Measurements from ENCODE around the gene ASTN2.

Gene ASTN2

DNA sequence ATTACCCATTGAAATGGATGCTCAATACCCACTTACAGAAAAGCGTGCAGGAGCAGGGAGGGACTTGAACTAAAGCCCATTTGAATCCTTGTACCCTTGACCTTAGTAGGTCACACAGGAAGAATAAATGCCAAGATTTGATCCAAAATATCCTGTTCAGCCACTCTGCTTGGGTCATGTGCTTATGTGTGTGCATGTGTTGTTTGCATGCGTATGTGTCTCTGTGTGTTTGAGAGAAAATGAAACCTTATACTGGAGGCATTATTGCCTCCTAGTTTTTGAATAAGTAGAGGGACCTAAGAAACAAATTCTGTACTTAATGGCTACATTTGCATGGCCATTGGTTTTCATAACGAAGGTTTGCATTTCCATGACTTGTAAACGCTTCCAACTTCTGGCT is 791.1 kb downstream of the ASTN2 start:
- no peak for TF ChIP-seq CTCF (IDR thresholded peaks at IDR 0.05; ENCODE audit: insufficient read depth, missing control alignments)
- DNase-seq (ENCODE audit: insufficient read length, low spot score) (no peak), FAIRE-seq (no peak)

DNA sequence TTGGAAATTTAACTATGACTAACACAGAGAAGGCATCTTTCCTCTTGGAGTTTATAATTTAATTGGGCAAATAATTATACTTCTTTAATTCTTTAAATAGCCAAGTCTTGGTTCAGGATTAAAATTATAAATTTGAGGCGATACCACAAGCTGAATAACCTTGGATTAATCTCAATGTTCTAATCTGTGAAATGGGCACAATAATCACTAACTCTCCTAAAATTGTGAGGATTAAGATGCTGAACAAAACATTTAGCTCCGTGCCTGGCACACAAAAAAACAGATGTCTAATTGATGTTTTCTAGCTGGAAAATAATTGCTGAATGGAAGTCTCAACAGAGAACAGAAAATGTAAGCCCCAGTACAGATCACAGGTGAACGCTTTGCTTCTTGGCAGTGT is 797.5 kb downstream of the ASTN2 start:
- no peak for TF ChIP-seq CTCF (IDR thresholded peaks at IDR 0.05; ENCODE audit: insufficient read depth, missing control alignments)
- FAIRE-seq (no peak), DNase-seq (ENCODE audit: insufficient read length, low spot score) (no peak)

- TF ChIP-seq CTCF (IDR thresholded peaks at IDR 0.05; ENCODE audit: insufficient read depth, missing control alignments): no peak
- no peak for FAIRE-seq
- no peak for DNase-seq (ENCODE audit: insufficient read length, low spot score)
Measured at GRCh38 chr9:116616304-116616914, 798.4 kb downstream of the ASTN2 start.

DNA sequence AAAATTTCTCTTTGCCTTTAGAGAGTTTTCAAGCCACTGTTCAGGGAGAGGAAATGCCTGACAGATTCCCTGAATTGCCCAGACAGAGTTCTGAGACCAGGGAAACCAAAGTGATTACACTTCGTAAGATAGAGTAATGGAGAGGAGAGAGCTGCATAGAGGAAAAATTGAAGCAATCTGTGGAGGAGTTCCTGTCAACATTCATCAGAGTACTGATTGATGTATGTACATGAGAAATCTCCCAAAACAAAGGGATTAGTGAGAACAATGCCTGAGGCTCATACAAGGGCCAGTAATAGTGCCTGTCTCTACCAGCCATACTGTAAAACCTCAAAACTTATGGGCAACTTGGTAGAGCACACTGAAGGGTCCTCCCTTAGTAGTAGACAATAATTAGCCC is 806.8 kb downstream of the ASTN2 start:
- no peak for FAIRE-seq

GRCh38 chr9:116605904-116606341 is 808.9 kb downstream of the ASTN2 start:
- no peak for TF ChIP-seq CTCF (IDR thresholded peaks at IDR 0.05; ENCODE audit: insufficient read depth, missing control alignments)
- DNase-seq (ENCODE audit: insufficient read length, low spot score) (no peak), FAIRE-seq (no peak)

More for the DNA sequence above, 806.8 kb downstream of the ASTN2 start:
- DNase-seq (ENCODE audit: insufficient read length, low spot score): no peak
- no peak for TF ChIP-seq CTCF (IDR thresholded peaks at IDR 0.05; ENCODE audit: insufficient read depth, missing control alignments)

- no peak for TF ChIP-seq CTCF (IDR thresholded peaks at IDR 0.05; ENCODE audit: insufficient read depth, missing control alignments)
- FAIRE-seq (no peak), DNase-seq (ENCODE audit: insufficient read length, low spot score) (no peak)
Measured at GRCh38 chr9:116605060-116605459, 809.8 kb downstream of the ASTN2 start.

DNA sequence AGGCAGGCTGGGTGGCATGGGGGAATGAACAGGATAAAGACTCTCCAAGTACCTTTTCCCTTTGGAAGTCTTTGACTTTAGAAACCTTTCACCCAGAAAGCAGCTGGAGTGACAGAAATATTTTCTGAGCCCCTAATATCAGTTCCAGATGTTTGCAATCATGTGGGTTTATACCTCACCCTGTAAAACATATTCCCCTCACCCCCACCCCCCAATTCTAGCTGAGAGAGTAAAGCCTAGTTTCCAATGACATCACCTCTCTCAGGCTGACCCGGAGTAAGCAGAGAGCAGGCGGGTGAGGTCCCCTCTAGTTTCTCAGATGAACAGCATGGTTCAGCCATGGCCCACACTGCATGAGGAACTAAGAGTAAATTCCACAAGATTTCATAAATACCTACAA is 810.6 kb downstream of the ASTN2 start:
- no peak for TF ChIP-seq CTCF (IDR thresholded peaks at IDR 0.05; ENCODE audit: insufficient read depth, missing control alignments)
- DNase-seq (ENCODE audit: insufficient read length, low spot score) (no peak), FAIRE-seq (no peak)
